22Rv1 (cell line): ENCODE measurements around the gene ACSM5.

Source experiments
- H3K27ac ChIP-seq: fragments of 450-650 bp; 2 replicates; pipeline ENCODE4 v1.5.1; 2017
- CTCF ChIP-seq: fragments of 450-650 bp; IDR thresholded peaks from 2 replicates; pipeline ENCODE4 v1.5.1; 2017; ENCODE audit warnings: mild to moderate bottlenecking
- ZFX ChIP-seq: fragments of 450-650 bp; IDR thresholded peaks from 2 replicates; pipeline ENCODE4 v1.6.1; 2017; ENCODE audit warnings: antibody characterized with exemption, borderline replicate concordance

Gene ACSM5, protein sequence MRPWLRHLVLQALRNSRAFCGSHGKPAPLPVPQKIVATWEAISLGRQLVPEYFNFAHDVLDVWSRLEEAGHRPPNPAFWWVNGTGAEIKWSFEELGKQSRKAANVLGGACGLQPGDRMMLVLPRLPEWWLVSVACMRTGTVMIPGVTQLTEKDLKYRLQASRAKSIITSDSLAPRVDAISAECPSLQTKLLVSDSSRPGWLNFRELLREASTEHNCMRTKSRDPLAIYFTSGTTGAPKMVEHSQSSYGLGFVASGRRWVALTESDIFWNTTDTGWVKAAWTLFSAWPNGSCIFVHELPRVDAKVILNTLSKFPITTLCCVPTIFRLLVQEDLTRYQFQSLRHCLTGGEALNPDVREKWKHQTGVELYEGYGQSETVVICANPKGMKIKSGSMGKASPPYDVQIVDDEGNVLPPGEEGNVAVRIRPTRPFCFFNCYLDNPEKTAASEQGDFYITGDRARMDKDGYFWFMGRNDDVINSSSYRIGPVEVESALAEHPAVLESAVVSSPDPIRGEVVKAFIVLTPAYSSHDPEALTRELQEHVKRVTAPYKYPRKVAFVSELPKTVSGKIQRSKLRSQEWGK

GRCh38 chr16:20409398-20410120 lies at the start of gene ACSM5:
ACSM5 (plus strand) TSS chr16:20409534; CDS start chr16:20411485, 1,951 bp downstream.
- no peak within 1 kb of the TSS for H3K27ac ChIP-seq
- TF ChIP-seq ZFX (no peak), CTCF (no peak)

GRCh38 chr16:20359997-20360396 lies 49.3 kb upstream of the ACSM5 start:
- peak; percentile 56 for TF ChIP-seq CTCF
- TF ChIP-seq ZFX = no peak
- no peak overlapping the region for H3K27ac ChIP-seq

GRCh38 chr16:20363191-20363590 lies 46.1 kb upstream of the ACSM5 start:
- no peak overlapping the region for H3K27ac ChIP-seq
- TF ChIP-seq ZFX (no peak), CTCF (no peak)

- no peak overlapping the region for H3K27ac ChIP-seq
- TF ChIP-seq ZFX (no peak), CTCF (no peak)
Observed at GRCh38 chr16:20364051-20364450, 45.3 kb upstream of the ACSM5 start.

GRCh38 chr16:20369452-20370054 lies 39.8 kb upstream of the ACSM5 start:
- H3K27ac ChIP-seq = no peak overlapping the region
- TF ChIP-seq ZFX (no peak), CTCF (no peak)

DNA sequence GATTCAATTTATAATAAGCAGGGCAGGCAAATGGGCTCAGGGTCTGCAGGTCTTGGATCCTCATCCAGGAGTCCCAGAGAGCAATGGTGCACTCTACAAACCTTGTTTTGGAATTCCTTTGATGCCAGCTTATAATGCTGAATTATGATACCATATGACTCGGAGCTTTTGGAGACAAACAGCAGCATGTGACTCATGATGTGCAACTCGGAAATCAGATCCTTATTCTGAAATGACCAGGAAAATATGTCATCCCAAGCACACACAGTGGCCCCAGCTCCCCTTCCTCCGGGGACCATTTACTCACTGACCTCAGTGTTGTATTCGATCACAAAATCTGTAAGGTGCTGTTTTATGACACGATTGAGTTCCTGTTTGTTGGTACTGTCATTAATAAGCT lies 36.6 kb upstream of the ACSM5 start:
- no peak for TF ChIP-seq ZFX
- TF ChIP-seq CTCF = no peak
- H3K27ac ChIP-seq = no peak overlapping the region
